ENCODE measurements around the gene SEPHS2. TPM values are rescaled to one million over a fixed set of nuclear protein-coding genes. Genes with fewer than 3 reads are reported as not detected.

SEPHS2 gene
- total and polyA plus RNA-seq, 9 donors, result 3.5 to 19.8 (median 16.3) TPM

DNA sequence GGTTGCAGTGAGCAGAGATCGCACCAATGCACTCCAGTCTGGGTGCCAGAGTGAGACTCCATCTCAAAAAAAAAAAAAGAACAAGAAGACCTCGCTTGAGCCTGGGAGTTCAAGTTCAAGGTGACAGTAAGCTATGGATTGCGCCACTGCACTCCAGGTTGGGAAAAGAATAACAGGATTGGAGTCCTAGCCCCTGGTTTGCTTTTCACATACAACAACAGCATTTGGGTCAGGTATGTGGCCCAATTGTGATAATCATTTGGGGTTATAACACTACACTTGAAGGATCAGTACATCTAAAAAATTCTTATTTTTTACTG lies 3.4 kb upstream of the SEPHS2 start:
- Histone ChIP-seq H3K27me3 (ENCODE audit: control insufficient read depth, insufficient read depth, low read length) (no peaks in the 10 kb centered on the region), H3K4me3 (ENCODE audit: low read length) (no peak overlapping the region), H3K27ac (ENCODE audit: low read length) (no peak overlapping the region), H3K36me3 (ENCODE audit: control insufficient read depth, insufficient read depth, low read length) (peaks cover 7% of the 10 kb centered on the region), H3K9me3 (replicated peaks; ENCODE audit: control insufficient read depth, low read depth, low read length) (no peaks in the 10 kb centered on the region), H3K4me1 (ENCODE audit: control insufficient read depth, insufficient read depth, low read length) (peaks cover 13% of the 10 kb centered on the region)
- WGBS (ENCODE audit: insufficient coverage), result 100% methylated on average over 1 of the region's 3 CpGs
- no peak for DNase-seq

DNA sequence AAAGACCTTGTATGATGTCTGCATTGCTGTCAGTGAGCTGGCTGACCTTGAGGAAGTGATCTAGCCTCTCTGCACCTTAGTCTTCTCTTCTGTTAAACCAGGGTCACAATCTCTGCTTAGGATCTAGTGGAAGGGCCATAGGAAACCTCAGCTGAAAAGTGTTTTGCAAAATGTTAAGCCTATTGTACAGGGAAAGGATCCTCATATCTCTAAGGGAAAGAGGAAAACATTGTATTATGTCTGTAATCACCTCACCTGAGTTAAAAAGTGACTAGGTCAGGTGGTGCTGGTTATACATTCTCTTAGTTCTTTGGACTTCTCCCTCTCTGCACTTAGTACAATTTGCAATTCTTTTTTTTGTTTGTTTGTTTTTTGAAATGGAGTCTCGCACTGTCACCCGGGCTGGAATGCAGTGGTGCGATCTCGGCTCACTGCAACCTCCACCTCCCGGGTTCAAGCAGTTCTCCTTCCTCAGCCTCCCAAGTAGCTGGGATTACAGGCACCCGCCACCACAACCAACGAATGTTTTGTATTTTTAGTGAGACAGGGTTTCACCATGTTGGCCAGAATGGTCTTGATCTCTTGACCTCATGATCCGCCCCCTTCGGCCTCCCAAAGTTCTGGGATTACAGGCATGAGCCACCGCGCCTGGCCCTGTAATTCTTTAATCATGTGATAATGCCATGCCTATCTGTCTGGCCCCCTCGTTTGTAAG lies 2.0 kb upstream of the SEPHS2 start:
- H3K27ac ChIP-seq (ENCODE audit: low read length), result no peak overlapping the region
- H3K27me3 ChIP-seq (ENCODE audit: control insufficient read depth, insufficient read depth, low read length), result no peaks in the 10 kb centered on the region
- H3K36me3 ChIP-seq (ENCODE audit: control insufficient read depth, insufficient read depth, low read length), result peaks cover 11% of the 10 kb centered on the region
- H3K4me3 ChIP-seq (ENCODE audit: low read length), result no peak overlapping the region
- H3K4me1 ChIP-seq (ENCODE audit: control insufficient read depth, insufficient read depth, low read length), result peaks cover 13% of the 10 kb centered on the region
- WGBS (ENCODE audit: insufficient coverage), result 80% methylated on average over 6 of the region's 12 CpGs
- no peaks in the 10 kb centered on the region for H3K9me3 ChIP-seq (replicated peaks; ENCODE audit: control insufficient read depth, low read depth, low read length)
- DNase-seq, result no peak

DNA sequence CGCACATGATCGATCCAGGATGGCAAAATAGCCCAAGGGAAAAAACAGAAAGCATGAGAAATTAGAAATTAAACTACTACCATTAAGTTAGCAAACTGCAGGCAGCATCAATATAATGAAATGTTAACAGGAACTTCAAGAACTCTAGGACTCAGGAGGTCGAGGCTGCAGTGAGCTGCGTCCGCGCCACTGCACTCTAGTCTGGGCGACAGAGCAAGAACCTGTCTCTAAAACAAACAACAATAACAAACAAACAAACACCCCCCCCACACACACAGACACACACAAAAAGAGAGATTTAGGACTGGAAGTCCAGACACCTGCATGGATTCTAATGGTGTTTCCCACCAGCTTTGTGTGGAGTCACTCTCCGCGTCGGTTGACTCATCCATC lies 525 bp upstream of the SEPHS2 start:
- Histone ChIP-seq H3K27me3 (ENCODE audit: control insufficient read depth, insufficient read depth, low read length) (no peaks in the 10 kb centered on the region), H3K4me1 (ENCODE audit: control insufficient read depth, insufficient read depth, low read length) (peaks cover 13% of the 10 kb centered on the region), H3K36me3 (ENCODE audit: control insufficient read depth, insufficient read depth, low read length) (peaks cover 11% of the 10 kb centered on the region), H3K9me3 (replicated peaks; ENCODE audit: control insufficient read depth, low read depth, low read length) (no peaks in the 10 kb centered on the region), H3K4me3 (ENCODE audit: low read length) (peak overlapping the region; percentile 75), H3K27ac (ENCODE audit: low read length) (peak overlapping the region; percentile 56)
- DNase-seq, result no peak
- WGBS (ENCODE audit: insufficient coverage), result 80% methylated on average over 1 of the region's 10 CpGs

DNA sequence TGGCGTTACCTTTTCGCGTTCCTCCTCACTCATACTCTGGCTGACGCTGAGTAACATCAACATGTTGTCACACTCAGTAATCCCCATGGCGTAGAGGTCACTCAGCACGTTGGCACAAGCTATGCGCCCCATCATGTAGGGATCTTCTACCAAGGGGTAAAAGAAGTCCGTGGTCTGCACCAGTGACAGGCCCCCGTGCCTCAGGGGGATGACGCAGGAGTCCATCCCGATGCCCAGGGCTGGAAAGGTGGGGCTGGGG lies 596 bp downstream of the SEPHS2 start:
- no peak for DNase-seq
- 39% methylated on average over 11 of the region's 11 CpGs for WGBS (ENCODE audit: insufficient coverage)
- peak overlapping the region; percentile 95 for H3K27ac ChIP-seq (ENCODE audit: low read length)
- no peaks in the 10 kb centered on the region for H3K9me3 ChIP-seq (replicated peaks; ENCODE audit: control insufficient read depth, low read depth, low read length)
- peaks cover 13% of the 10 kb centered on the region for H3K4me1 ChIP-seq (ENCODE audit: control insufficient read depth, insufficient read depth, low read length)
- H3K4me3 ChIP-seq (ENCODE audit: low read length), result peak overlapping the region; percentile 75
- peaks cover 11% of the 10 kb centered on the region for H3K36me3 ChIP-seq (ENCODE audit: control insufficient read depth, insufficient read depth, low read length)
- no peaks in the 10 kb centered on the region for H3K27me3 ChIP-seq (ENCODE audit: control insufficient read depth, insufficient read depth, low read length)

DNA sequence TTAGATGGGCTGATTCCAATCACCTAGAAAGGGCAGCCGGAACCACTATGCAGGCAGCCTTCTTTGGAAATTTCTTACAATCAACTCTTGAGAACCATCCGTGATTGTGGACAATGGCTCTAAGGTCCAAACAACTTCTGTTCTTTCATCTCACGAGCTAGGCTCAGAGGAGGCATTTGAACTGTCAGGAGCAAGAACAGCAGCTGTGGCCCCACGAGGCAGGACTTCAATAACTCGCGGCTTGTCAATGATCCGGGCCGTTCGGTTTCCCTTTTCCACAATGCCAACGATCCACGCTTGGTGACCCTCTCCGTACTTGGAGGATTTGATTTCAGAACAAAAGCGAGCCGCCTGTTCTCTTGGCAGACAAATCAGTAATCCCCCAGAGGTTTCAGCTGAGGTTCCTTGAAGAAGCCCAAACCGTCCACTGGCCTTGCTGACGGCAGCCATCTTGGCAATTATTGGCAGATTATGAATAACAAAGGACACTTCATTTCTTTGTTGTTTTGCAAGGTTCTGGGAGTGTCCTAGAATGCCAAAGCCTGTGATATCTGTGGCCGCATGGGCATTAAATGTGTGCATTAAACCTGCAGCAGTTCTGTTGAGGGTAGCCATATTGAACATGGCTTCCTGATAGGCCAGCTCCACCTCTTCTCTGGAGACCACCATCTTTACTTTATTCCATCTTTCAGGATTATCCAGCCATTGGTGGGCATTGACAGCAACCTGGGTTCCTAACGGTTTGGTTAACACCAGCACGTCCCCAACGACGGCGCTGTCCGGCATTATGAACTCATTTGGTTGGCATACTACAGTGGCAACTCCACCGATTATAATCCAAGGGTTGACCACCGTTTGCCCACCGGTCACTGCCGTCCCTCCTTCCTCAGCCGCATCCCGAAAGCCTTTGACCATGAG lies 1.2 kb downstream of the SEPHS2 start:
- DNase-seq, result no peak
- Histone ChIP-seq H3K36me3 (ENCODE audit: control insufficient read depth, insufficient read depth, low read length) (peaks cover 11% of the 10 kb centered on the region), H3K27ac (ENCODE audit: low read length) (peak overlapping the region; percentile 95), H3K4me1 (ENCODE audit: control insufficient read depth, insufficient read depth, low read length) (peaks cover 13% of the 10 kb centered on the region), H3K27me3 (ENCODE audit: control insufficient read depth, insufficient read depth, low read length) (no peaks in the 10 kb centered on the region), H3K4me3 (ENCODE audit: low read length) (peak overlapping the region; percentile 75), H3K9me3 (replicated peaks; ENCODE audit: control insufficient read depth, low read depth, low read length) (no peaks in the 10 kb centered on the region)
- WGBS (ENCODE audit: insufficient coverage), result 93% methylated on average over 28 of the region's 29 CpGs

DNA sequence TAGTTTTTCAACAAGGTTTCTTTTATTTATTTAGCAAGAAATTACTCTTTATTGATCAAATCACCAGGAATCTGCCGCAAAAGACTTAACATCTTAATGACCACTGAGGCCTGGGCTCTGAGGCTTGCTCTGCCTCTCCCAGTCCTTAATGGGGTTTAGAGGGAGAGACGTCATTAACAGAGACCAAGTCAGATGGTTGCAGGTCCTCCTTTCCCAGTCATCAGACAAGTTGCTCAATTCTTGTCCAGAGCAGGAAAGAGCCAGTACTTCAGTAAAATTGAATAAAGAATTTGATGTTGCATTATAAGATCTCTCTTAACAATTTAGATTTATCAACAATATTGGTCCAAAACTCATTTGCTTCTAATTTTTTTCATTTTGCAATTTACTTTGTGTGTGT lies 2.0 kb downstream of the SEPHS2 start:
- Histone ChIP-seq H3K4me3 (ENCODE audit: low read length) (no peak overlapping the region), H3K36me3 (ENCODE audit: control insufficient read depth, insufficient read depth, low read length) (peaks cover 11% of the 10 kb centered on the region)

DNA sequence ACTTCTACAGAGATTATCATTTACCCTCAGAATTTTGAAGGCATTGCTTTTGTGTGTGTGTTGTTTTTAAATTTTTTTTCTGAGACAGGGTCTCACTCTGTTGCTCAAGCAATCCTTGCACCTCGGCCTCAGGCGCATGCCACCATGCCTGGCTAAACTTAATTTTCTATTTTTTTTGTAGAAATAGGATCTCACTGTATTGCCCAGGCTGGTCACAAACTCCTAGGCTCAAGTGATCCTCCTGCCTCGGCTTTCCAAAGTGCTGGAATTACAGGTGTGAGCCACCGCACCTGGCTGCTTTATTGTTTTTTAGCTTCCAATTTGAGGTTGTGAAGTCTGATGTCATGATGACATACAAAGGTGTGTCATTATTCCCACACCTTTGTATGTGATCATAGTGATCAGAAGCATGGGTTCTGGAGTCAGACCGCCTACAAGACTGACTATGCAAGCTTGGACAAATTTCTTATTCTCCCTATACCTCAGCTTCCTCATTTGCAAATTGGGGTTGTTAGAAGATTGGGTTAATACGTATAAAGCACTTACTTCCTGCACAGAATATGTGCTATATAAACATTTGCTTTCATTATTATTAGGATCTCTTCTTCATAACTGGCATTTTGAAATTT lies 5.8 kb downstream of the SEPHS2 start:
- Histone ChIP-seq H3K27ac (ENCODE audit: low read length) (no peak overlapping the region), H3K36me3 (ENCODE audit: control insufficient read depth, insufficient read depth, low read length) (peaks cover 11% of the 10 kb centered on the region)
- DNase-seq, result no peak

More for the DNA sequence above, 2.0 kb downstream of the SEPHS2 start:
- no CpG with 5 or more reads among the region's 2 CpGs for WGBS (ENCODE audit: insufficient coverage)
- DNase-seq, result no peak
- H3K9me3 ChIP-seq (replicated peaks; ENCODE audit: control insufficient read depth, low read depth, low read length), result no peaks in the 10 kb centered on the region
- no peak overlapping the region for H3K27ac ChIP-seq (ENCODE audit: low read length)
- peaks cover 13% of the 10 kb centered on the region for H3K4me1 ChIP-seq (ENCODE audit: control insufficient read depth, insufficient read depth, low read length)
- no peaks in the 10 kb centered on the region for H3K27me3 ChIP-seq (ENCODE audit: control insufficient read depth, insufficient read depth, low read length)

DNA sequence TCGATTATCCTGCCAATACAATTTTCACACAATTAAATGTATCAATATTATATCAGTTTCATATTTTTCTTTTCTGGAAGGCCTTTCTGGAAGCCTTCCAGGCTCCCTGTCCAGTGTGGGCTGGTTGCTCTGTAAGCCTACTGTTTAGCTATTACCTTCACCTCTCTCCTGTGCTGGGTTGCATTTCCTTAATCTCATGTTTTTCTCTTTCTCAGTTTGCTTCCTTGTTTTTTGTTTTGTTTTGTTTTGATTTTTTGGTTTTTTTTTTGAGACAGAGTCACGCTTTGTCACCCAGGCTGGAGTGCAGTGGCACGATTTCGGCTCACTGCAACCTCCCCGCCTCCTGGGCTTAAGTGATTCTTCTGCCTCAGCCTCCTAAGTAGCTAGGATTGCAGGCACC lies 6.8 kb downstream of the SEPHS2 start:
- Histone ChIP-seq H3K27ac (ENCODE audit: low read length) (no peak overlapping the region), H3K4me1 (ENCODE audit: control insufficient read depth, insufficient read depth, low read length) (no peaks in the 10 kb centered on the region), H3K36me3 (ENCODE audit: control insufficient read depth, insufficient read depth, low read length) (peaks cover 2% of the 10 kb centered on the region), H3K27me3 (ENCODE audit: control insufficient read depth, insufficient read depth, low read length) (no peaks in the 10 kb centered on the region), H3K4me3 (ENCODE audit: low read length) (no peak overlapping the region), H3K9me3 (replicated peaks; ENCODE audit: control insufficient read depth, low read depth, low read length) (no peaks in the 10 kb centered on the region)
- WGBS (ENCODE audit: insufficient coverage), result 81% methylated on average over 4 of the region's 5 CpGs
- no peak for DNase-seq

More for the DNA sequence above, 5.8 kb downstream of the SEPHS2 start:
- H3K9me3 ChIP-seq (replicated peaks; ENCODE audit: control insufficient read depth, low read depth, low read length), result no peaks in the 10 kb centered on the region
- no peaks in the 10 kb centered on the region for H3K27me3 ChIP-seq (ENCODE audit: control insufficient read depth, insufficient read depth, low read length)
- no peak overlapping the region for H3K4me3 ChIP-seq (ENCODE audit: low read length)
- peaks cover 4% of the 10 kb centered on the region for H3K4me1 ChIP-seq (ENCODE audit: control insufficient read depth, insufficient read depth, low read length)
- no CpG with 5 or more reads among the region's 6 CpGs for whole genome bisulfite sequencing (ENCODE audit: insufficient coverage)

DNA sequence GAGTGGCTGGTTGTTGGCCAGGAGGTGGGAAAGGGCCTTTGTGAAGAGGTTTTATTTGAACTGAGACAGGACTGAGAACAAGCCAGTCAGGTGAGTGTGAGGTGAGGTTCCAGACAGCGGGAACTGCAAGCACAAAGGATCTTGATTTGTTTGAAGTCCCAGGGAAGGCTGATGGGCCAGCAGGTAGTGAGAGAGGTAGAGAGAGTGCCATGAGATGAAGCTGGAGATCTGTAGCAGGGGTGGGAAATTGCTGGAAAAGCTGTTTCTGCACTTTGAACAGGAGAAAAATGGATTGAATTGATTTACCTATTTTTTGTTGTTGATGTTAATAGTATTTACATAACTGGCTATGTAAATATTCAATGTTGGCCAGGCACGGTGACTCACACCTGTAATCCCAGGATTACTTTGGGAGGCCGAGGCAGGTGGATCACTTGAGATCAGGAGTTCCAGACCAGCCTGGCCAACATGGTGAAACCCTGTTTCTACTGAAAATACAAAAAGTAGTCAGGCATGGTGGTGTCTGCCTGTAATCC lies 8.1 kb downstream of the SEPHS2 start:
- Histone ChIP-seq H3K4me1 (ENCODE audit: control insufficient read depth, insufficient read depth, low read length) (no peaks in the 10 kb centered on the region), H3K9me3 (replicated peaks; ENCODE audit: control insufficient read depth, low read depth, low read length) (no peaks in the 10 kb centered on the region), H3K27me3 (ENCODE audit: control insufficient read depth, insufficient read depth, low read length) (no peaks in the 10 kb centered on the region), H3K4me3 (ENCODE audit: low read length) (no peak overlapping the region), H3K27ac (ENCODE audit: low read length) (no peak overlapping the region), H3K36me3 (ENCODE audit: control insufficient read depth, insufficient read depth, low read length) (no peaks in the 10 kb centered on the region)
- DNase-seq, result no peak
- WGBS (ENCODE audit: insufficient coverage), result 79% methylated on average over 2 of the region's 3 CpGs

DNA sequence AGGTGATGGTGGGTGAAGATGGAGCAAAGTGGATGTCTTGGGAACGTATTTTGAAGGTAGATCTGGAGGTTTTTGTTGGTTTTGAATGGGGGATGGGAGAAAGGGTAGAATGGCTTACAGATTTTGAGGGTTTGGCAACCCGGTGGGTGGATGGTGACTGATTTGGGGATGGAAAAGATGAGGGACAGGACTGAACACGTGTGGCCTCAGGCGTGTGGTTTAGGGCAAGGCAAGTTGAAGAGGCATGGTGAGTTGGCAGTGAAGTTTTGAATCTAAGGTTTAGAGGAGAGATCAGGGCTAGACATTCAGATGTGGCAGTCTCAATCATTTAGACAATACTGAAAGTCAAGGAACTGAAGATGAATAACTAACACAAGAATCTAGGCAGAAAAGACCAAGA lies 10.8 kb downstream of the SEPHS2 start:
- Histone ChIP-seq H3K9me3 (replicated peaks; ENCODE audit: control insufficient read depth, low read depth, low read length) (no peaks in the 10 kb centered on the region), H3K4me3 (ENCODE audit: low read length) (no peak overlapping the region), H3K27me3 (ENCODE audit: control insufficient read depth, insufficient read depth, low read length) (no peaks in the 10 kb centered on the region), H3K4me1 (ENCODE audit: control insufficient read depth, insufficient read depth, low read length) (peaks cover 7% of the 10 kb centered on the region), H3K36me3 (ENCODE audit: control insufficient read depth, insufficient read depth, low read length) (no peaks in the 10 kb centered on the region), H3K27ac (ENCODE audit: low read length) (no peak overlapping the region)
- 66% methylated on average over 4 of the region's 4 CpGs for WGBS (ENCODE audit: insufficient coverage)
- no peak for DNase-seq

All from muscle of leg (tissue), 11 donors.